Endothelial cell of umbilical vein (primary cell): ENCODE measurements around the gene TDRD9.

Source experiments
- CTCF ChIP-seq, 2 donors: IDR thresholded peaks; 1 replicate in 1 of 2; 2 replicates in 1 of 2; pipeline ENCODE4 v1.5.1; 2011; ENCODE audit warnings: low read length in 2 of 2, mild to moderate bottlenecking in 2 of 2, moderate library complexity in 2 of 2, control low read depth in 1 of 2, inconsistent platforms in 1 of 2, low read depth in 1 of 2; ENCODE audit not compliant: insufficient read depth in 1 of 2; ENCODE audit errors: extremely low read depth in 1 of 2
- POLR2AphosphoS5 ChIP-seq: IDR thresholded peaks from 2 replicates; pipeline ENCODE4 v1.6.1; 2012; ENCODE audit warnings: low read depth, mild to moderate bottlenecking, control low read depth, low read length, moderate library complexity; ENCODE audit not compliant: insufficient read depth

- TF ChIP-seq CTCF (IDR thresholded peaks at IDR 0.05; ENCODE audit: extremely low read depth in 1 of 2, insufficient read depth in 1 of 2, low read depth in 1 of 2, low read length in 2 of 2) (no peak), POLR2AphosphoS5 (no peak)
Measured at GRCh38 chr14:103891667-103892215, 36.5 kb upstream of the TDRD9 start.
